NCI-H2171 (cell line): ENCODE data around the gene THRAP3.
"Not testable (repeated sequence)": the region's sequence is repeated elsewhere in the genome, so short reads cannot be mapped to it uniquely, and the experiment has no call there.

Source experiments
- DNase-seq: peaks from one replicate; lab custom pipeline; 2025; lab: John Stamatoyannopoulos, UW

THRAP3 gene

GRCh38 chr1:36248250-36248894 is 24.1 kb downstream of the THRAP3 start:
- no peak for DNase-seq

DNA sequence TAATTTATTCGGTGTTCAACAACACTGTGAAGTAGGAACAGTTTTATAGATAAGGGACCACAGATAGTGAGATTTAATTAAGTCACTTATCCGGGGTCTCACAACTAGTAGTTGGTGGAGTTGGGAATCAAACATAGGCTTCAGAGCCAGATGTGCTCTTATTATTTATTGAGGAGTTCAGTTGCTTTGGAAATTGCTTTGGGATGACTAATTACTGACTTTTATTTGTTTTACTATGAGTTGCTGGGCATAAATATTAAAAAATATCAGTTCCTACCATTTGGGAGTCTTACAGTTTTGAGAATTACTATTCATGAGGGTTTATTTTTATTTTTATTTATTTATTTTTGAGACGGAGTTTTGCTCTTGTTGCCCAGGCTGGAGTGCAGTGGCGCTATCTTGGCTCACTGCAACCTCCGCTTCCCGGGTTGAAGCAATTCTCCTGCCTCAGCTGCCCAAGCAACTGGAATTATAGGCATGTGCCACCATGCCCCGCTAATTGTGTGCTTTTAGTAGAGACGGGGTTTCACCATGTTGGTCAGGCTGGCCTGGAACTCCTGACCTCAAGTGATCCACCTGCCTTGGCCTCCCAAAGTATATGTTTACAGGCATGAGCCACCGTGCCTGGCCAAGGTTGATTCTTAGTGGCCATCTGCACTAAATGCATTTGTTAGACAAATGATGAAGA is 27.7 kb downstream of the THRAP3 start:
- DNase-seq: no peak

DNA sequence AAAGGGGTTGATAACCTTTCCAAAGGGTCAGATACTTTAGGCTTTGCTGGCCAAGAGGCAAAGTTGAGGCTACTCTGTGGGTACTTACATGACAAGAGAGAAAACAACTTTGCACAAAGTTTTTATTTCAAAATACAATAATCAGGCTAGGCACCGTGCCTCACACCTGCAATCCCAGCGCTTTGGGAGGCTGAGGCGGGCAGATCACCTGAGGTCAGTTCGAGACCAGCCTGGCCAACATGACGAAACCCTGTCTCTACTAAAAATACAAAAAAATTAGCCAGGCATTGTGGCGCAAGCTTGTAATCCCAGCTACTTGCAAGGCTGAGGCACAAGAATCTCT is 28.2 kb downstream of the THRAP3 start:
- DNase-seq: not testable (repeated sequence)

GRCh38 chr1:36253161-36253862 is 29.1 kb downstream of the THRAP3 start:
- no peak for DNase-seq

GRCh38 chr1:36256558-36257374 is 32.5 kb downstream of the THRAP3 start:
- no peak for DNase-seq

DNA sequence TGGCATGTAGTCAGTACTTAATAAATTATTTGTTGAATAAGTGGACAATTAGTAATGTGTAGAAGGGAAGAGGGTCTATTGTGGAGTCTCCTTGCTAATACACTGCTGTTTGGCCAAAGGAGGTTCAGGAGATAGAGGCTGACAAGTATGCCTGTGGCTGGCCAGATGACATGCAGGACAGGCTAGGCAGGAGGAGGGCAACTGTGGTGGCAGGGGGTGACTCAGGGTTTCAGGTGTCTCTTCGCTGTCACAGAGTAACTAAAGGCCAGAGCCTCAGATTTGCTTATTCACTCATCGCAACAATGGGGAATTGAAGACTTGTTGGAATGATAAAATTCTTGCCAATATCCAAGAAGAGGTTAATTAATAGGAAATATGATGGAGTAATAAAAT is 33.1 kb downstream of the THRAP3 start:
- DNase-seq: no peak

DNA sequence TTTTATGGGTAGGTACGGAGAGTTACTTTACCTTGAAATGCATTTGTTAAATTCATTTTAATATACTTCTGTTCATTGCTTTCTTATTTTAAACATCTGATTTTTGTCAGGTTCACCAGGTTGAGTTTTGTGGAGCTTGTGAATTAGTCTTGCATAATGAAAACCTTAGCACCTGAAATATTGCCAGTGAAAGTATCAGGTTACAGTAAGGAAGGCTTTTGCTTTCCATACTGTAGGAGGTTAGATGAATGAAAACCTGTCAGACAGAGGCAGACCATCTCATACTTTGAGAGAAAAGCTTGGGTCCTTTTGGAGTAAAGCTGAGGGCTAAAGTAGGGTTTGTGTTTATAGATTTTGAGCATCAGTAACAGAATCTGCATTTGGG is 34.7 kb downstream of the THRAP3 start:
- DNase-seq: peak; percentile 34

GRCh38 chr1:36268981-36269380 is 44.7 kb downstream of the THRAP3 start:
- no peak for DNase-seq

DNA sequence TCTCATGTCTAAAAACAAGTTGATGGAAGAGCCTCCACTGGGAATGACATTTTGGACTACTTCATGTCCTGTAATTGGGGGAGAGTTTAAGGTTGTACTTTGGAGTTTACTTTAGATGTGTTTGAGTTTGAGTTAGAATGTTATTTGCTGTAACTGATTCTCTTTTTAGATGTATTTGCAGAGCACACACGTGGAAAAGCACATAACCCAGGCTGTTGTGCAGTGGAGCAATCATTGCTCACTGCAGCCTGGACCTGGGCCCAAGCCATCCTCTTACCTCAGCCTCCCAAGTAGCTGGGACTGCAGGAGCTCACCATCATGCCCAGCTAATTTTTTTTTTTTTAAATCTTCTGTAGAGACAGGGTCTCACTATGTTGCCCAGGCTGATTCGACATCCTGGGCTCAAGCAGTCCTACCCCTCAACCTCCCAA is 45.2 kb downstream of the THRAP3 start:
- no peak for DNase-seq

GRCh38 chr1:36273024-36273423 is 48.8 kb downstream of the THRAP3 start:
- DNase-seq: no peak

- DNase-seq: no peak
Observed at GRCh38 chr1:36274201-36274600, 50.0 kb downstream of the THRAP3 start.

DNA sequence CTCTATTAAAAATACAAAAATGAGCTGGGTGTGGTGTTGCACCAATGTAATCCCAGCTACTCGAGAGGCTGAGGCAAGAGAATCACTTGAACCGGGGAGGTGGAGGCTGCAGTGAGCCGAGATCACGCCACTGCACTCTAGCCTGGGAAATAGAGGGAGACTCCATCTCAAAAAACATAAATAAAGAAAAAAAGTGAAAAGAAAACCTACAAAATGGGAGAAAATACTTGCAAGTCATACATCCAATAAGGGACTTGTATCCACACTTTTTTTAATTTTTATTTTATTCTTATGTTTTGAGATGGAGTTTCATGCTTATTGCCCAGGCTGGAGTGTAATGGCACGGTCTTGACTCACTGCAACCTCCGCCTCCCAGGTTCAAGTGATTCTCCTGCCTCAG is 52.4 kb downstream of the THRAP3 start:
- DNase-seq: no peak

DNA sequence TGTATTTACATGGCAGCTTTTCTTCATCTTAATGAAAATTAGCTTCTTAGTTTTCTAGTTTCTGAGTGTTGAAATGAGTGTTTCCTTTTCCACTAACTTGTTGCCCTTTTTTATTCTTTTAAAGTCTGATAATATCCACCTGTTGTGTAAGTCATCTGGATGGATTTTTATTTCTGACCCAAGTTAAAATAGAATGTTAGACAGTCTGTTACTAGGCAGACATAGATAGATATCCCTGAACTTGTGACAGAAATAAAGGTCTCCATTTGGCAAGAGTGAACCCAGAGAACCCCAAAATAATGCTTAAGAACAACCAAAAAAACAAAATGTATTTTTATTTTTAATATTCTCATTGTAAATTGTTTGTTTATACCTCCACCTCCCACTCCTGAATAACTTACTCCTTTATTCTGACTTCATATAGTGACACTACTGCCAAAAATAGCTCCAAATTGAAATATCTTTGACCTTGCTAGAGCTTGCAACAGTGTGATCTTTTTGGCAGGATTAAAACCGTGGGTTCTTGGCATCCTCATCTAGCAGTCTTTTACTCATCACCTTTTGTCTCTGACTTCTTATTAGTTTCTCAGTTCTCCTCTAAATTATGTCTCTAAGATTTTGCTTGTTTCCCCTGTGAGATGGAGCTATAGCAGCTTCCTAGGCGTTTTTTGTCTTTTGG is 55.0 kb downstream of the THRAP3 start:
- DNase-seq: no peak

GRCh38 chr1:36279789-36280296 is 55.6 kb downstream of the THRAP3 start:
- no peak for DNase-seq

DNA sequence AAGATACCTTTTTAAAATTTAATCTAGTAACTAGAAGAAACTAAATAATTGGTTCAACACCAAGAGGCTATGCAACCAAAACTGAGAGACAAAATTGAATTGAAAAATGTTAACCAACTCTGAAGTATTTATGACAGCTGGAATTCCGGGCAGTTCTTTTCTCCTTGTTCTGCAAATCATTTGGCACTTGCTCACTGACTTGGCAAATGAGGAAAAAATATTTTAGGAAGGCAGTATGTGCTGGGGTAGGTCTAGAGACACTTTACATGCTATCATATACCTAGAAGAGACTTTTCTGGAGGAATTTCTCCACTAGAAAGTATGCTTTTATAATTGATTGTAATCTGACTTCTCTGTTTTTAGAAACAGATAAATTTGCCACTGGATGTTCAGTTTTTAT is 59.8 kb downstream of the THRAP3 start:
- DNase-seq: no peak

DNA sequence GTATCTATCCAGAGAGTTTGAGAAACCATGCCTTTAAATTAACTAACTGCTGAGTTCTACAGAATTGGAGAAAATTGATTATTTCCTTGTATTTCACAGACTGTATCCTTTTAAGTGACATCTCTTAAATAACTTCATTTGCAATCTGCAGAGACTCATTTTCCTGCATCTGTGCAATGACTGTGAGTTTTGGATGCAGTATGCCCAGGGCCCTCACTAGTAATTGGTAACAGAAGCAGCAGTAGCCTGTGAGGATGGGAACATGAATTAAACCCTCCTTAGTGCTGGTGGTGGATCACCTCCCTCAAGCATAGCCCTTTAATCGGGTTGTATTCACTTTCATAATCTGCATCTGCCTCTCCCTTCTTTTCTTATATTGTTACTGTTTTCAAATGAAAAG is 60.3 kb downstream of the THRAP3 start:
- DNase-seq: no peak

- DNase-seq: peak; percentile 46
Observed at GRCh38 chr1:36285443-36286101, 61.3 kb downstream of the THRAP3 start.

DNA sequence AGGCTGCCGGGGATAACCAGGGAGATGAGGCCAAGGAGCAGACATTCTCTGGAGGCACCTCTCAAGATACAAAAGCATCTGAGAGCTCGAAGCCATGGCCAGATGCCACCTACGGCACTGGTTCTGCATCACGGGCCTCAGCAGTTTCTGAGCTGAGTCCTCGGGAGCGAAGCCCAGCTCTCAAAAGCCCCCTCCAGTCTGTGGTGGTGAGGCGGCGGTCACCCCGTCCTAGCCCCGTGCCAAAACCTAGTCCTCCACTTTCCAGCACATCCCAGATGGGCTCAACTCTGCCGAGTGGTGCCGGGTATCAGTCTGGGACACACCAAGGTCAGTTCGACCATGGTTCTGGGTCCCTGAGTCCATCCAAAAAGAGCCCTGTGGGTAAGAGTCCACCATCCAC is 62.6 kb downstream of the THRAP3 start:
- no peak for DNase-seq

- no peak for DNase-seq
Observed at GRCh38 chr1:36287595-36287994, 63.4 kb downstream of the THRAP3 start.

- no peak for DNase-seq
Observed at GRCh38 chr1:36295390-36295789, 71.1 kb downstream of the THRAP3 start.

GRCh38 chr1:36297062-36297461 is 72.8 kb downstream of the THRAP3 start:
- DNase-seq: no peak
